Measurements from ENCODE around the gene GLIPR1L2.

DNA sequence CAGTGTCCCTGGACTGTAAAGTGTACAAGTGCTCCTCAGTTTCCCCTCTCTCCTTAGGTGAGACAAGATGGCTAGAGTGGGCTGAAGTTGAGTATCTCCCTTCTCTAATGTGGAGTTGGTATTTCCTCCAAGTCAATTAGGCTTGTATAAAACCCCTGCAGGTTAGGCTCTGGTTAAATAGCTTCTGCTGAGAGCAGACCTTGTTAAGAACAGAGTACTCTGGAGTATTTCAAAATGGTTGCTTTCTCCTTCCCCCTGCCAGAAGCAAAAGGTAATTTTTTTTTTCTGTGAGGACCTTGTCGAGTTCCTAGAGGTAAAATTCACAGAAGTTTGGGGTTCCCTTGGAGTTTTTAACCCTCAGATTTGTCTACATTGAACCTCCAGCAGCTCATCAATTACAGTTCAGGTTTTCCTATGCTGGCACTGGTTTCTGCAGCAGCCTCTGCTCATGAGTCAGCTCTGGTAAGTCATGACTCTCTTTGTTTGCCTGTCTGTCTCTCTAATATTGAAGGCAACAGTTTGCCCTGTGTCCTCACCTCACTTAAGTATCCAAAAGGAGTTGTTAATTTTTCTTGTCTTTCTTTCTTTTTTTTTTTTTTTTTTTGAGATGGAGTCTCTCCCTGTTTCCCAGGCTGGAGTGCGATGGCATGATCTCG lies 61.9 kb downstream of the GLIPR1L2 start:
- TF ChIP-seq, protein P1, sequence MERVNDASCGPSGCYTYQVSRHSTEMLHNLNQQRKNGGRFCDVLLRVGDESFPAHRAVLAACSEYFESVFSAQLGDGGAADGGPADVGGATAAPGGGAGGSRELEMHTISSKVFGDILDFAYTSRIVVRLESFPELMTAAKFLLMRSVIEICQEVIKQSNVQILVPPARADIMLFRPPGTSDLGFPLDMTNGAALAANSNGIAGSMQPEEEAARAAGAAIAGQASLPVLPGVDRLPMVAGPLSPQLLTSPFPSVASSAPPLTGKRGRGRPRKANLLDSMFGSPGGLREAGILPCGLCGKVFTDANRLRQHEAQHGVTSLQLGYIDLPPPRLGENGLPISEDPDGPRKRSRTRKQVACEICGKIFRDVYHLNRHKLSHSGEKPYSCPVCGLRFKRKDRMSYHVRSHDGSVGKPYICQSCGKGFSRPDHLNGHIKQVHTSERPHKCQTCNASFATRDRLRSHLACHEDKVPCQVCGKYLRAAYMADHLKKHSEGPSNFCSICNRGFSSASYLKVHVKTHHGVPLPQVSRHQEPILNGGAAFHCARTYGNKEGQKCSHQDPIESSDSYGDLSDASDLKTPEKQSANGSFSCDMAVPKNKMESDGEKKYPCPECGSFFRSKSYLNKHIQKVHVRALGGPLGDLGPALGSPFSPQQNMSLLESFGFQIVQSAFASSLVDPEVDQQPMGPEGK (CRISPR knock-in tag; IDR thresholded peaks at IDR 0.05; ENCODE audit: borderline replicate concordance), result no peak
- TF ChIP-seq ARNTL (CRISPR knock-in tag; IDR thresholded peaks at IDR 0.05; ENCODE audit: borderline replicate concordance, low read depth) (no peak), ISL1 (CRISPR knock-in tag; IDR thresholded peaks at IDR 0.05) (no peak), ZFP3 (CRISPR knock-in tag; IDR thresholded peaks at IDR 0.05) (no peak)
- TF ChIP-seq, protein P2, sequence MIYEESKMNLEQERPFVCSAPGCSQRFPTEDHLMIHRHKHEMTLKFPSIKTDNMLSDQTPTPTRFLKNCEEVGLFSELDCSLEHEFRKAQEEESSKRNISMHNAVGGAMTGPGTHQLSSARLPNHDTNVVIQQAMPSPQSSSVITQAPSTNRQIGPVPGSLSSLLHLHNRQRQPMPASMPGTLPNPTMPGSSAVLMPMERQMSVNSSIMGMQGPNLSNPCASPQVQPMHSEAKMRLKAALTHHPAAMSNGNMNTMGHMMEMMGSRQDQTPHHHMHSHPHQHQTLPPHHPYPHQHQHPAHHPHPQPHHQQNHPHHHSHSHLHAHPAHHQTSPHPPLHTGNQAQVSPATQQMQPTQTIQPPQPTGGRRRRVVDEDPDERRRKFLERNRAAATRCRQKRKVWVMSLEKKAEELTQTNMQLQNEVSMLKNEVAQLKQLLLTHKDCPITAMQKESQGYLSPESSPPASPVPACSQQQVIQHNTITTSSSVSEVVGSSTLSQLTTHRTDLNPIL (CRISPR knock-in tag; IDR thresholded peaks at IDR 0.05; ENCODE audit: low read depth), result no peak

All from SK-N-SH treated with all-trans-retinoic acid at 6 μM for 48 hours (cell line).